ENCODE results near the gene IFFO2. TPM values are rescaled to one million over a fixed set of nuclear protein-coding genes. Genes with fewer than 3 reads are reported as not detected.
A peak's percentile ranks its signal among the peaks of the same experiment; 100 is the strongest.

IFFO2 gene
- total RNA-seq, 1 donor from 2014 or later: 16.2 TPM

DNA sequence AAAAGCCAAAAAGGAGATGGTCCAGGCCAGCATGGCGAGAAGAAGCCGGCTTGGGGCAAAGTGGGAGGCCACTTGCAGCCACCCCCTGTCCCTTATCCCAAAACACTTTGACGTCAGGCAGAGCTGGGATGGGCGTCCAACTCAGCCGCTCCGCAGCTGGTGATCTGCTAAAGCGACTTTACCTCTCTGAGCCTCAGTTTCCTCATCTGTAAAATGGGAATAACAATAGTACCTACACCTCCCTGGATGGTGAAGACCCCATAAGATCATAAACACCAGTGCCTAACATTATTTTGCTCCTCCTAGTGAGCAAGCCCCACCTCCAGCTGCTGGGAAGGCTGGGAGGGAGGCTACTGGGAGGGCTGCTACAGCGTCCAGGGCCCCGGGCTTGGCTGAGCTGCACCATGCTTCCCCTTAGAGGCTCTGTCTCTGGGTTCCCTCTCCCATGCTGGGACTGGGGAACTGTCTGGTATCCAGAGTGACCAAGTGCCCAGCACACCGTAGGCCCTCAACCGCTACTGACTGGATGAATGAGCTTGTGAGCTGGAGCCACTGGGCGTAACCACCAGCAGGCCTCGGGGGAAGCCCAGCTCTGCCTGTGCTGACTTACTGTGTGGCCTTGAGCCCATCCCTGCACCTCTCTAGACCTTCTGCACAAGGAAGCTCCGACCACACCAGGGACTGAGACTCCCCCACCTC, 18.3 kb downstream of the IFFO2 start:
- peak; percentile 66 for DNase-seq (ENCODE audit: low read depth)

DNA sequence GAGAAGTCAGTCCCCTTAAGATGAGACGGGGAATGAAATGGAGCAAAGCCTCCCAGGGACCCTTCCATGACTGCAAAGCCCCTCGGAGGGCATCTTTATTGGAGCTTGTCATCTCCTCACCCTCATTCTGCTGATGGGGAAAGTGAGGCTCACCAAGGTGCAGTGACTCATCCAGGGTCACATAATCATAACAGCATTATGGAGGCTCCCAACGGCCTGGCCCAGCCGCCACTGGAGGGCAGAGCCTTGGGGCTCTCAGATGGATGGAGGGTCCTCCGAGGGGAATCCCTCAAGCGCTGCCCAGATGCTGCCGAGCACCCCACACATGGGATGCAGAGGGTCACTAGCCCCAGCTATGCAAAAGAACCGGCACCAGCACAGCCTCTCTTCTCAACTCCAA, 18.9 kb downstream of the IFFO2 start:
- no peak for DNase-seq (ENCODE audit: low read depth)

DNA sequence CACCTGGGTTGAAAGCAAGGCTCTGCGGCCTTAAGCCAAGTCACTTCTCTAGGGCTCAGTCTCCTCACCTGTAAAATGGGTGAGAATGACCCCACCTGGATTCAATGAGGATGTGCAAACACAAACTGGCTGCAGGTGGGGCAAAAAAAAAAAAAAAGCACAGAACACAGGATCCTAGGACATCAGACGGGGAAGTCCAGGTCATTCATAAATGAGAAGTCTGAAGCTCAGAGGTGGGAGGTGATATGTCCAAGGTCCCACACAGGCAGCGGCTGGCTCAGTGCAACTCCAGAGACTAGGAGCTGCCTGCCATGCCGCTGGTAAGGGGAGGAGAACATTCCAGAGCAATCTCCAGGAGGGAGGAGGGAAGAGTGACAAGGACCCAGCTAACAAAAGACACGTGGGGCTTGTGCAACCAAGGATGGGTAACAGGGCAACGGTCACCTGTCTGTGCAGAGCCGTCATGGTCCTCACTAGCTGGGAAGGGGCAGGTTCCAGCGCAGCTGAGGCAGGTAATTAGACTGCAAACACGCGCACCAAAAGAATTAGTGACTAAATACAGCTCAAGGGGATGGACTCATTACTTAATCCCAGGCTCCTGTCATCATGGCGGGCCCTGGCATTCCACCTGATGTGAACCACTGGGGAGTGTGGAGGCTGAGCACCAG, 19.5 kb downstream of the IFFO2 start:
- no peak for DNase-seq (ENCODE audit: low read depth)

DNA sequence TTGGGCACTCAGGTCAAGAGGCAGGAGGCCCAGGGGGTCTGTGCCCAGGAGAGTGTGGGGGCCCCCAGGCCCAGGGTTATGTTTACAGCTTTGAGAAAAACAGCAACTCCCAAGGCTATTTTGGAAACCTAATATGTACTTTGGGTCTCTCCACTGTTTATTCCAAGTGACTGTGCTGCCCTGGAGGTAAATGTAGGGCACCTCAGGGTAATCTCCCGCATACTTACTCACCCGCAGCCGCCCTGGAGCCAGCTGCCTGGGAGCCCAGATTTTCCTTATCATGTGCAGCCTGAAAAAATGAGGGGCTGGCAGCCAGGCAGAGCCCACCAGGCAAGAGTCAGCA, 20.0 kb downstream of the IFFO2 start:
- no peak for DNase-seq (ENCODE audit: low read depth)

DNA sequence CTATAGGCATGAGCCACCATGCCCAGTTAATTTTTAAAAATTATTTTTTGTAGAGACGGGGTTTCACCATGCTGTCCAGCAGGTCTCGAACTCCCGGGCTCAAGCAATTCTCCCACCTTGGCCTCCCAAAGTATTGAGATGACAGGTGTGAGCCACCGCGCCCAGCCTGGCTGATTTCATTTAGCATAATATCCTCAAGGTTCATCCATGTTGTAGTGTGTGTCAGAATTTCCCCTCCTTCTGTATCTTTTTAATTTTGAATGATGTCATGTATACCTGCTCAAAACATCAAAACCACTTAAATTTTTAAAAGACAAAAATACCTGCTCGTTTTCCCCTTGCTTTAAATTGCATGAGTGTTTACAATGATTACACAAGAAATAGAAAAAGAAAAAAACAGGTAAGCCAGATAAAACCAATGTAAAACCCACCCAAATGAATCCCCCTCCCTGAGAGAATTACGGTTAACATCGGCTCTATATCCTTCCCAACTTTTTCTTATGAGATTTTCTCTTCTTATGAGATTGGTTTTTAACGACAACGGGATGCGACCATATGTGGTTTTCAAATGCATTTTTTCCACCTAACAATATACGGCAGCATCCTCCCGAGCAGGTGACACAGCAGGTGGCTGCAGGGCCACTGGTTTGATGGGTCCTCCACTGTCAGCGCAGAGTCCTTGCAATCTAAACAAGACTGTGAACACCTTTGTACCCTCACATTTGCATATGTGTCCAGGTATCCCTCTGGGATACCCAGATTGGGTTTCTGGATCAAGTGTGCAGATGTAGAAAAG, 22.1 kb downstream of the IFFO2 start:
- no peak for DNase-seq (ENCODE audit: low read depth)

DNA sequence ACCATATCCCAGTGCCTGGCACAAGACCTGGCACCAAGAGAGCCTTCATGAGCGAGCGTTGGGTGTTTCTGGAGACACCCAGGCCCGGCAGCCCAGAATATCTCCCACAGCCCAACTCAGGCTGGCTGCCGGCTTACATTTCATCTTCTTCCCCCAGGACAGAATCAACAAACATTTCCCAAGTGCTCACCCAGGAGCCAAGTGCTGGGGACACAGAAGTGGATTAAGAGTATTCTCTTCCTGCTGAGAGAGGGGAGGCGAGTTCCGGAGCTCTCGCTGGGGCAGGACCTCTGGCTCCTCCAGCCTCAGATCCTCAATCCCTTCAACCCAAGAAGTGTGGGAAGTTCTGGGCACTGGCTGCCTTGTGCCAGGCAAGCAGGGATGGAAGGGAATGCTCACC, 23.6 kb downstream of the IFFO2 start:
- DNase-seq (ENCODE audit: low read depth): no peak

DNA sequence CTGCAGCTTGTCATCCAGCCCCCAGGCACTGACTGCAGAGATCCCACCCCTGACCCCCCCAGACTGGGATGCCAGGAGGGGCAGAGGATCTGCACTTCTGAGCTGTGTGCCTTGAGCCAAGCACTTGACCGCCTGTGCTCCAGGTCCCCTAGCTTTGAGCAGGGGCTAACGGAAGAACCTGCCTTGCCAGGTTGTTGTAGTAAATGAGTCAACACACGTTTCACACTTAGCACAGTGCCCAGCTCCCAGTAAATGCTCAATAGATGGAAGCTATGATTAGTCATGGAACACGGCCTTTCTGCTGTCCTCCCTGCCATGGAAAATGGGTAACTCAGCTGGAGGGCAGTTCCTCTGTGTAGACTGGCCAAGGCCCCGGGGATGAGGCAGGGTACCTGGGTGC, 24.1 kb downstream of the IFFO2 start:
- DNase-seq (ENCODE audit: low read depth): no peak

DNA sequence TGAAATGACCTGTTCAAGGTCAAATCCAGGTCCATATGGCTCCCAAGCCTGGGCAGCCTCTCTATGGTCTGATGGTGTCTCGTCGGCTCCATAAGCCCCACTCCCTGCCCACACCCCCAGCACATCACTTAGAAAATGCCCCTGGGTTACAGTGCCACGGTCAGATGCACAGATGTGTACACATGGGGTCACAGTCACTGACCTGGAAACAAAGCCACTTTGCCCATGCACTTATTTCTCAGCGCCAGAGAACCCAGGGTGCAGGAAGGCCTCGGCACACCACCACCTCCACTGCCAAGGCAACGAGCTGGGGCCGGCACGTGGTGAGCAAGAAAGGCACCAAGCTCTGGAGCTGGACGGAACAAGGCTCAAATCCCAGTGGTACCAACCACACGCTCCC, 24.7 kb downstream of the IFFO2 start:
- DNase-seq (ENCODE audit: low read depth): no peak

DNA sequence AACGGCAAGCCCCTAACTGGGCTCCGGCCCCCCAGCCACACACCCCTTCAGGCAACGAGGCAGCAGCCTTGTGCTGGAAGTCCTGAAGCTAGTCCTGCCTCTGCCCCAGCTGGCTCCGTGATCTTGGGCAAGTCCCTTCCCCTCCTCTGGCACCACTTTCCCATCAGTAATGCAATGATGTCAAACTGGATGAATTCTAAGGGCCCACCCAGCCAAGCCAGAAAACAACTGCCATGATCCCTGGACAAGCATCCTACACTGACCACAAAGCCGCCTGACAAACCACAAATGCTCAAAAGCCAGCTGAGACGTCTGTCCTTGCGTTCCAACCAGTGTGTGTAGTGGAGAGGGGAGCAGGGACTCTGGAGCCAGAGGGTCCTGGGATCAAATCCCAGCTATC, 26.8 kb downstream of the IFFO2 start:
- DNase-seq (ENCODE audit: low read depth): peak; percentile 98

DNA sequence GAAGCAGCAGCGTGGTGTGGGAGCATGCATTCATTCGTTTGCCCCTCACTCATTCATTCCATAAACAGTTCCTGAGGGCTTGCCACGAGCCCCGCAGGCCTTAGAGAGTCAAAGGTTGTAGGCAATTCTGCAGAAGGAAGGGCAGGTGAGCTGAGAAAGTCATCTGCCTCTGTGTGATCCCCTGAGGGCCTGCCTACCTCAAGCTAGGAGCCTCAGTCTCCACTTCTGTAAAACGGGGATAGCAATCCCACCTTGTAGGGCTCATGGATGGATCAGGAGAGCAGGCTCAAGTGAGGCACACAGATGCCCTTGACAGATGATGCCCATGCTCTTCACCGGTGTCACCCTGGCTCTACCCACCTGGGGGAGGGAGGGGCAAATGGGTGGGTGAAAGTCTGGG, 27.5 kb downstream of the IFFO2 start:
- no peak for DNase-seq (ENCODE audit: low read depth)

DNA sequence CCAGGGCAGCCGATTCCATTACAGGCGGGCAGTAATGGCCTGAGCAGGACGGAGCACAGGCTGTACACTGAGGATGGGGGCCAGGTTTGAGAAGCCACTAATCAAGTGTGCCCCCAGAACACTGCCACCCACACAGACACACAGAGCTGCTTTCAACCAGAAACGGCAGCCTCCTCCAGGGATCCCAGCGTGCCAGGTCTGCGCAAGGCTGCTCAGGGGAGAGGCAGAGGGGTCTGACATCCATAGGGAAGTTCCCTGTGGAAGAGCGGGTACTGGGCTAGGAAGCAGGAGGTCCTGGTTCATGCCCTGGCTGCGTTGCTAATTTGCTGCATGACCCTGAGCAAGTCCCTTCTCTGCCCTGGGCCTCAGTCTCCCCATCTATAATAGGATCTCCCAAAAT, 28.1 kb downstream of the IFFO2 start:
- no peak for DNase-seq (ENCODE audit: low read depth)

DNA sequence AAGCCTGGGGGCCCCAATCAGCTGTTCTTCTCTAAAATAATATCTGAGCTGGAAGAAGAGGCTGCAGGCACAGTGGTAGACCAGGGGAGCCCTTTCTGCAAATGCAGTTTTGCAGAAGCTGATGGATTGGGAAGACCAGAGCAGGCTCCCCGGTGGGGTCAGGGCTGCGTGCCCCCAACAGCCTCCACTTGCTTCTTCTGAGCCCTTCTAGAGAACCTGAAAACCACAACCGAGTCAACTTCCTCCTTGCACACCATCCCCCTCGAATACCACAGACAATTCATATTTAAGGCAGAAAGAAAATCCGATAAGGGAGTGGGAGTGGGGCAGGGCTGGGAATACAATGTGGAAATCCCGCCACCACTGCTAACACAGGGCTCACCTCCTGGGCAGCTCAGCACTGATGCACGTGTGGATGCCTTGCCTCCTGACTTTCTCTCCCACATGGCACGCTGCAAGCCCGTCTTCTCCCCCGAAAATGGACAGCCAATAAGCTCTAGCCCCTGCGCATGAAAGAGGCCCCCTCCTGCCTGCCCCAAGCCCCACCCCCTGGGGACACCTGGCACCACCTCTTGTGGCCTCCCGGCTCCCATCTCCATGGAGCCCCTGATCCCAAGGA, 28.7 kb downstream of the IFFO2 start:
- no peak for DNase-seq (ENCODE audit: low read depth)

DNA sequence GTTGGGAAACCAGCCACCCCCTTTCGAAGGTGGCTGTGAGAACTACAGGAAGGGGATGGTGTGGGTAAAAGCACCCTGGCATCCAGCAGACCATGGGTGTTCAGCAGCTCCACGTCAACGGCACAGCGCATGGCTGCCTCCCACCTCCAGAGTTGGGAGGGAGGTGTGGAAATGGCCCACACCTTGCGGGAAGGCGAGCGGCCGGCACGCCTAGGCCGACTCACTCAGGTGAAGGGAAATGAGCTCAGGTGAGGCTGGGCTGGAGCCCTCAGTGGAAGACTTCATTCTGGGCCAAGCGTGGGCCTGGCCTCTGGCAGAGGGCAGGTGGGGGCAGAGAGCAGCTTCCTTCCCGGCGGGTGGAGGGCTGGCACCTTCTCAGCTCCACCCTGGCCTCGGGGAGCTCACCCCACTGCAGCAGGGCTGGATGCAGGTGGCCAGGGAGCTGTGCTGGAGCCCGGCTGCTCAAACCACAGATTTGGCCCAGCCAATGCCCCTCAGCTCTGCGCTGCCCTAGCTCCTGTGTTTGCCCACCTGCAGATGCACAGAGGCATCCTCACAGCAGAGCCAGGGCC, 29.3 kb downstream of the IFFO2 start:
- DNase-seq (ENCODE audit: low read depth): no peak

DNA sequence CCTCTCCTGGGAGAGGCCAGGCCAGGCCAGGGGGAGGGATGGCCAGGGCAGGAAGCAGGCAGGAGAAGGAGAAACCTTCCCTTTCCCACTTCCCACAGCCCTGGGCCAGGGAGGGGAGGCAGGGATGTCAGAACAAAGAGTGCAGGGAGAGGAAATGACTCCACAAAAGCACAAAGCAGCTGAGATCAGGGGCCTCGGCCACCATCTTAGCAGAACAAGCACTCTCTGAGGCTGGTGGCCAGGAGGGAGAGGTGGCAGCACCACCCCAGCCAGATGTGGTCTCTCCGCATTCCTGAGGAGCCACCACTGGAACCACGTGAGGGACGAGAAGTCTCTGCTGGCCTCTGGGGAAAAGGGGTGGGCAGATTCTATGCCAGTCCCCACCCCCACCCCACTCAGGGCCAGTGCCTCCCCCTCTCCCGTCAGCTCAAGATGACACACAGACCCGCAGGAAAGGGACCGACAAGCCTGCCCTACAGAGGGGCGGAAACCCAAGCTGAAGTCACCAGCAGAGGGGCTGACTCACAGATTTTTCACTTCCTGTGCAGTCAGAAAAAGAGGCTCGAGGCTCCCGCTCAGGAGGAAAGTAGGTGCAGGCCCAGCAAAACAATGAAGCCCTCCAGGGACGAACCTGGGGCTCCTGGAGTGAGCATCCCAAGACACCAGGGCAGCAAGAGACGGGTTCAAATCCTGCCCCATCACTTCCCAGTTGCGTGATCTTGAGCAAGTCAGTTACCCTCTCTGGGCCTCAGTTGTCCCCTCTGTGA, 30.0 kb downstream of the IFFO2 start:
- peak; percentile 72 for DNase-seq (ENCODE audit: low read depth)

DNA sequence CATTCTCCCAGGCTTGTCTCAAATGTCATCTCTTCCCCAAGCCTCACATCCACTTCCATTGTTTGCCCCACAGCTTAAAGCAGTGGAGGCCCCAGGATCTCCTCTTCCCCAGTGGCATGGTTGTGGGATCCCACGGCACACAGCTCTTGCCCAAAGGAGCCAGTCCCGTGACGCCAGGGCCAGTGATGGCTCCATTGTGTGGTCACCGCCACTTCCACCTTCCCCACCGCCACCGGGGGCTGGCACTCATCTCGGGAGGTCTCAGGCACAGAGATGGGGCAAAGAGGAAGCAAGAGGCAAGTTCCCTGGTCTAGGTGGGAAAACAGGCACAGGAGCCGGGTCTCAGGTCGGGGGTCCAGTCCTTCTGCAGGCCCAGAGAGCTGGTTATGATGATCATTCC, 31.2 kb downstream of the IFFO2 start:
- DNase-seq (ENCODE audit: low read depth): no peak

DNA sequence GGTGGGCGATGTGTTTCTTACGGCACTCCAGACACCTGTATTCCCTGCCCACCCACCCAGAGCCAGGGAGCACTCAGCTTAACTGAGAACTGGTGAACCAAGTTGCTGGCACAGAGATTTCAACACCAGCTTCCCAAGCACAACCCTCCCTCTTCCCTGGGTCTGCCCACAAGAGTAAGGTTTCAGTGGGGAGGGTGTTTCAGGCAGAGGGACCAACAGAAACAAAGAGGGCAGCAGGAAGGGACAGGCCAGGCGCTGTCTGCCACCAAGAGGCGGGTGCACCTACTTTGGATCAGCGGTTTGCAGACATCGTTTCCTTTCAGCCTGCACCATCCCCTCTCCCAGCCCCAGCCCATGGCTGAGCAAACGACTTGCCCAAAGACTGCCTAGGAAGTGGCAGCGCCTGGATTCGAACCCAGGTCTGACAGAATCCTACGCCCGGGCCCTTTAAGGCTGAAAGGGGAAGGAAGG, 32.2 kb downstream of the IFFO2 start:
- peak; percentile 66 for DNase-seq (ENCODE audit: low read depth)

DNA sequence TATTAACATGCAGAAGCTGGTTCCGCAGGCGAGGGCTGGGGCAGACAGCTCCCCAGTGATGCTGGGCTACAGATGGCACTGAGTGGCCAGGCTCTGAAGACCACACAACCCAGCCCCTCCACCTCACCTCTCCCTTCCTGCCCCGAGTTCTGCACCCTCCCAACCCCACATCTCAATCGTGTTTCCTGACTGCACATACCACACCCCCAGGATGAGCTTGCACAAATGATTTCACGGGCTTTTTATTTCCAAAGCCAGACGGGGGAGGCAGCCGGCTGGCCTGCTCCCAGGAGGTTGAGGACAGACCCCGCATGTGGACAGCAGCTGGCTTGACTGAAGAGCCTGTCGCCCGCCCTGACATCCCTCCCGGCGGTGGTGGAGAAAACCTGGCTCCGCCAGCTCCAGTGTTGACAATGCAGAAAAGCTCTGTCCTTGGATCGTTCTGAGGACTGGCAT, 32.7 kb downstream of the IFFO2 start:
- peak; percentile 47 for DNase-seq (ENCODE audit: low read depth)

DNA sequence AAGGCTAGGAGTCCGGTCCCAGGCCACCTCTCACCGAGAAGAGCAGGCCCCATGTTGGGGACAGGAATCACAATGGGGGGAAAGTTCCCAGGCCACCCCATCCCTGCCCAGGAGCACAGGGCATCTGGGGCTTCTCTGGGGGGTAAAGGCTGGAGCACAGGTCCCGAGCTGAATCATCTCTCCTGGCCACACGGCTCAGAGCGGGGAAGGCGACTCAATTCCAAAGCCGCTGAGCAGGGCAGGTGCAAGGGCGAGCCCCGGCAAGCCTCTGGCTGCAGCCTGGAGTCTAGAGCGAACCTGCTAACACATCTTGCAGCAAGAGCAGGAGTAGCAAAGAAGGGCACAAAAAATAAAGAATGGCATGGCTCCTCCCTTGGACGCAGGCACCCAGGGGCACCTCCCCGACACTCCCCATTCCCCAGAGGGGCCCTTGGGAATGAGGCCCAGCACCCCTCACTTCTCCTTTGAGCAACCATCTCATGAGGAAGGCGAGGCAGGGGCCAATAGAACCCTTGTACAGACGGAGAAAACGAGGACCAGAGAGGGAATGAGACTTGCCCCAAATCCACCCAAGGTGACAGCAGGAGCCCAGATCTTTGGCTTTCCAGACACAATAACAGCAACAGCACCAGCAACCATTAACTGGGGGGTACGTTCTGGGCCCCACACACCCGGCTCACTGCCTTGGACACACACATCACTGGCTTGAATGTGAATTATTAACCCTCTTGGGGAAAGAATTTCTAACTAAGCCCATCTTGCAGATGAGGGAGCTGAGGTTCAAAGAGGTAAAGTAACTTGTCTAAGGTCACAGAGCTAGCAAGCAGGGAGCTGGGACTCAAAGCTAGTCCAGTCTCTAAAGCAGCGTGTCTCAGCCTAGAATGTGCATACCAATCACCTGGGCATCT, 33.4 kb downstream of the IFFO2 start:
- DNase-seq (ENCODE audit: low read depth): peak; percentile 58

DNA sequence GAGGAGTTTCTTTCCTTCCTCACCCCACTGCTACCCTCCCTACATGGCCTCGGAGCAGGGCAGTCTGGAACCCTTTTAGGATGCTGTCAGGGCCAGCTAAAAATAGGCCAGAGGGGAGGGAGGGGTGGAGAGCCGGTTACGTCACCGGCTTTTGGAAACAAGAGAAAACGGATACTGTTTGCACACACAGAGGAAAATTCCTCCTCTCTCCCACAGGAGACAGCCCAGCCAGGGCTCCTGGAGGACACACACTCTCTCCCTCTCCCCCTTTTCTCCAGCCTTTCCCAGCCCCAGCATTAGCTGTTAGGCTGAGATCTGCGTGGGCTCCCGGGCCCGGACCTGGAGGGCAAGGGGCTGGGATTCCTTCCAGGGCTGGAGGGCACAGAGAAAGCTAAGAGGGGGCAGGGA, 34.2 kb downstream of the IFFO2 start:
- peak; percentile 88 for DNase-seq (ENCODE audit: low read depth)

Data from myocyte (in vitro differentiated cells).